Measurements from ENCODE around the gene CRISP2. TPM values are rescaled to one million over a fixed set of nuclear protein-coding genes. Genes with fewer than 3 reads are reported as not detected.

Gene CRISP2
- total and polyA plus RNA-seq, 2 of the 13 experiments (the other 11 are each of a cell fraction or from before 2014, with no cell fraction given): not detected

- Histone ChIP-seq H3K9me3 (ENCODE audit: low read length) (no peaks in the 10 kb centered on the region; the same call in 1 of the 2 replicates), H3K27me3 (ENCODE audit: control insufficient read depth in 1 of 2, insufficient read depth in 2 of 2, low read length in 2 of 2) (no peaks in the 10 kb centered on the region), H2AFZ (ENCODE audit: low read length) (no peak overlapping the region), H3K79me2 (ENCODE audit: insufficient read depth, low read length) (no peaks in the 10 kb centered on the region), H3K27ac (ENCODE audit: extremely low read length, insufficient read depth, low read length) (no peak overlapping the region), H3K9ac (ENCODE audit: insufficient read depth, low read depth, low read length) (no peak overlapping the region), H3K4me2 (ENCODE audit: low read depth, low read length) (no peak overlapping the region), H3K4me3 (replicated peaks in 1 of 3; ENCODE audit: insufficient read depth in 1 of 3, low read depth in 2 of 3, low read length in 3 of 3) (no peak overlapping the region), H4K20me1 (ENCODE audit: insufficient read depth, low read length) (no peaks in the 10 kb centered on the region), H3K4me1 (ENCODE audit: insufficient read depth, low read length) (no peaks in the 10 kb centered on the region), H3K36me3 (replicated peaks in 1 of 2; ENCODE audit: control insufficient read depth in 1 of 2, insufficient read depth in 2 of 2, low read length in 2 of 2) (no peaks in the 10 kb centered on the region)
- intact Hi-C loops (cut with micrococcal nuclease; ENCODE audit: unreplicated experiment): loop anchor here (10.0 kb wide), 1 partner anchor 686 kb away; no protein-coding TSS in a partner anchor
- DNase-seq (ENCODE audit: low spot score) (no peak), ATAC-seq (no peak), FAIRE-seq (no peak)
- TF ChIP-seq SMYD3 (CRISPR knock-in tag; IDR thresholded peaks at IDR 0.05) (no peak), BORCS8-MEF2B (CRISPR knock-in tag; IDR thresholded peaks at IDR 0.05) (no peak), ZNF800 (CRISPR knock-in tag; IDR thresholded peaks at IDR 0.05) (no peak), ZNF678 (CRISPR knock-in tag; IDR thresholded peaks at IDR 0.05) (no peak), SRF (IDR thresholded peaks at IDR 0.05; ENCODE audit: low read depth, low read length) (no peak), FOXK1 (CRISPR knock-in tag; IDR thresholded peaks at IDR 0.05; ENCODE audit: borderline replicate concordance, low read depth) (no peak)
- in situ Hi-C loops (cut with HindIII; ENCODE audit: extremely low pct_ligation_motif_present, low pct_unique_long_range_greater_than_20kb): no loop called here
- no TSS peak for BruUV-seq (replicated peaks)
- ChIA-PET POLR2A (no interaction called here), CTCF (ENCODE audit: low intra/inter-chr PET ratio, low total read pairs) (no interaction called here)
These were observed 14.9 kb downstream of the CRISP2 start for GRCh38 chr6:49698478-49698877.

- no peak overlapping the region for H3K27ac ChIP-seq (ENCODE audit: extremely low read length, insufficient read depth, low read length)
- H2AFZ ChIP-seq (ENCODE audit: low read length): no peak overlapping the region
- DNase-seq (ENCODE audit: low spot score) (no peak), ATAC-seq (no peak), FAIRE-seq (no peak)
- TF ChIP-seq ZNF160 (CRISPR knock-in tag; IDR thresholded peaks at IDR 0.05) (peak; percentile 99), CSRNP1 (CRISPR knock-in tag; IDR thresholded peaks at IDR 0.05) (no peak)
- no peaks in the 10 kb centered on the region for H3K27me3 ChIP-seq (ENCODE audit: control insufficient read depth in 1 of 2, insufficient read depth in 2 of 2, low read length in 2 of 2)
- in situ Hi-C loops (cut with HindIII; ENCODE audit: extremely low pct_ligation_motif_present, low pct_unique_long_range_greater_than_20kb): no loop called here
- H3K9me3 ChIP-seq (ENCODE audit: low read length): no peaks in the 10 kb centered on the region; the same call in 1 of the 2 replicates
- 0% methylated on average over 1 of the region's 1 CpG for WGBS (ENCODE audit: low lambda C conversion rate)
- no peaks in the 10 kb centered on the region for H3K36me3 ChIP-seq (replicated peaks in 1 of 2; ENCODE audit: control insufficient read depth in 1 of 2, insufficient read depth in 2 of 2, low read length in 2 of 2)
- no peaks in the 10 kb centered on the region for H4K20me1 ChIP-seq (ENCODE audit: insufficient read depth, low read length)
- H3K4me2 ChIP-seq (ENCODE audit: low read depth, low read length): no peak overlapping the region
- H3K4me3 ChIP-seq (replicated peaks in 1 of 3; ENCODE audit: insufficient read depth in 1 of 3, low read depth in 2 of 3, low read length in 3 of 3): no peak overlapping the region
- ChIA-PET POLR2A (no interaction called here), CTCF (ENCODE audit: low intra/inter-chr PET ratio, low total read pairs) (no interaction called here)
- no peaks in the 10 kb centered on the region for H3K79me2 ChIP-seq (ENCODE audit: insufficient read depth, low read length)
- no TSS peak for BruUV-seq (replicated peaks)
- no peak overlapping the region for H3K9ac ChIP-seq (ENCODE audit: insufficient read depth, low read depth, low read length)
- intact Hi-C loops (cut with micrococcal nuclease; ENCODE audit: unreplicated experiment): loop anchor here (10.0 kb wide), 1 partner anchor 691 kb away; no protein-coding TSS in a partner anchor
- no peaks in the 10 kb centered on the region for H3K4me1 ChIP-seq (ENCODE audit: insufficient read depth, low read length)
These were observed 19.8 kb downstream of the CRISP2 start for GRCh38 chr6:49693512-49693911.
